Stomach (tissue), 4 donors: ENCODE data around the gene CEP295NL.
"Not testable (repeated sequence)": the region's sequence is repeated elsewhere in the genome, so short reads cannot be mapped to it uniquely, and the experiment has no call there.

ENCODE experiments used
- EP300 ChIP-seq: sonication (generic); formaldehyde crosslinking; IDR thresholded peaks from one replicate; pipeline ENCODE4 v1.6.1; 2017; ENCODE audit warnings: antibody characterized with exemption
- POLR2A ChIP-seq, 4 donors: fragments of 450-650 bp; IDR thresholded peaks; one replicate each; pipeline ENCODE4 v1.6.1; 2016; ENCODE audit warnings: antibody characterized with exemption in 4 of 4, control low read depth in 2 of 4, mild to moderate bottlenecking in 1 of 4, moderate library complexity in 1 of 4
- TF ChIP-seq, protein P1 (sequence below), 7 experiments: fragments of 450-650 bp in 4 of 7; fragments of 200-600 bp in 3 of 7; sonication (generic) in 3 of 7; IDR thresholded peaks; one replicate each; pipeline ENCODE4 v1.5.1; 2016 to 2019; ENCODE audit warnings: antibody characterized with exemption in 7 of 7, control low read depth in 2 of 7, mild to moderate bottlenecking in 1 of 7

DNA sequence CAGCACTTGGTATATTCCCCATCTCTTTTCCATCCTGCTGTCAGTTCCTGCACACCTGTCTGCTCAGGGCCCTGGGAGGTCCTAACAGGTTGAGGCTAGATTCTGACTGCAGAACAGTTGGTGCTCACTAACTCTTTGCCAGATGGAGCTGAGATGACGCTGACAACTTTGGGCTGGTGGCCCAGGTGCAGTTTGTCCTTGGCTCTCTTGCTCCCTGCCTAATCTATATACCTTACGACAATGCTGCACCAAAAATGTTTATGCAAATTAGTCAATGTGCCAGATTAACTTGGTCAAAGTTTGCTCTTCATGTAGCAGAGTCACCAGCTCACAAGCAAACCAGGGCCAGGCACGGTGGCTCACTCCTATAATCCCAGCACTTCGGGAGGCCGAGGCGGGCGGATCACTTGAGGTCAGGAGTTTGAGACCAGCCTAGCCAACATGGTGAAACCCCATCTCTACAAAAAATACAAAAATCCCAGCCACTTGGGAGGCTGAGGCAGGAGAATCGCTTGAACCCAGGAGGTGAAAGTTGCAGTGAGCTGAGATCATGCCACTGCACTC, 26.0 kb downstream of the CEP295NL start:
- not testable (repeated sequence) for TF ChIP-seq POLR2A (IDR thresholded peaks at IDR 0.05); EP300
- TF ChIP-seq, protein P1, sequence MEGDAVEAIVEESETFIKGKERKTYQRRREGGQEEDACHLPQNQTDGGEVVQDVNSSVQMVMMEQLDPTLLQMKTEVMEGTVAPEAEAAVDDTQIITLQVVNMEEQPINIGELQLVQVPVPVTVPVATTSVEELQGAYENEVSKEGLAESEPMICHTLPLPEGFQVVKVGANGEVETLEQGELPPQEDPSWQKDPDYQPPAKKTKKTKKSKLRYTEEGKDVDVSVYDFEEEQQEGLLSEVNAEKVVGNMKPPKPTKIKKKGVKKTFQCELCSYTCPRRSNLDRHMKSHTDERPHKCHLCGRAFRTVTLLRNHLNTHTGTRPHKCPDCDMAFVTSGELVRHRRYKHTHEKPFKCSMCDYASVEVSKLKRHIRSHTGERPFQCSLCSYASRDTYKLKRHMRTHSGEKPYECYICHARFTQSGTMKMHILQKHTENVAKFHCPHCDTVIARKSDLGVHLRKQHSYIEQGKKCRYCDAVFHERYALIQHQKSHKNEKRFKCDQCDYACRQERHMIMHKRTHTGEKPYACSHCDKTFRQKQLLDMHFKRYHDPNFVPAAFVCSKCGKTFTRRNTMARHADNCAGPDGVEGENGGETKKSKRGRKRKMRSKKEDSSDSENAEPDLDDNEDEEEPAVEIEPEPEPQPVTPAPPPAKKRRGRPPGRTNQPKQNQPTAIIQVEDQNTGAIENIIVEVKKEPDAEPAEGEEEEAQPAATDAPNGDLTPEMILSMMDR (IDR thresholded peaks at IDR 0.05): not testable (repeated sequence)
